NCI-H2171 (cell line): ENCODE data around the gene POU2AF2.
"Not testable (repeated sequence)": the region's sequence is repeated elsewhere in the genome, so short reads cannot be mapped to it uniquely, and the experiment has no call there.

ENCODE experiments used
- DNase-seq: peaks from one replicate; lab custom pipeline; 2025; lab: John Stamatoyannopoulos, UW

The POU2AF2 gene

GRCh38 chr11:111245425-111245824 lies at the start of gene POU2AF2:
POU2AF2 (plus strand) TSS chr11:111245725; CDS start chr11:111245854, 129 bp downstream.
- no peak for DNase-seq

- no peak for DNase-seq
These were observed 45.5 kb upstream of the POU2AF2 start for GRCh38 chr11:111200010-111200534.

GRCh38 chr11:111204211-111204610 lies 41.3 kb upstream of the POU2AF2 start:
- DNase-seq: no peak

GRCh38 chr11:111205632-111206385 lies 39.7 kb upstream of the POU2AF2 start:
- no peak for DNase-seq

DNA sequence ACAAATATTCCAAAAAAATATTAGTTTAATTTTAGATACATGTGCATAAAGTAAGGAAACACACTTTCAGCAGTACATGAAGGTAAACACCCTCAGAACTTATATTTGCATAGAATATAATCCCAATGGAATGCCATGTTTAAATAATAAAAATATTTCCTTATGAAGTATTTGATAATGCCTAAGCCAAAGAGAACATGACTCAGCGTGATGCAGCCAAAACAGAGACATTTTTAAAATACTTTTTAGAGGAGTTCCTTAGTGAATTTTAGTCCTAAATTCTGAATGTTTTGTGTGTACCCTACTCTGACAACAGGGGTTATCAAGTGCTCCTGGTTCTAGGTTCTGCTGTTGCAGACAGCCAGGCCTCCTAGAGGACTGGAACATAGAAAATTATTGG lies 39.1 kb upstream of the POU2AF2 start:
- DNase-seq: no peak

- DNase-seq: no peak
These were observed 38.3 kb upstream of the POU2AF2 start for GRCh38 chr11:111207213-111207612.

DNA sequence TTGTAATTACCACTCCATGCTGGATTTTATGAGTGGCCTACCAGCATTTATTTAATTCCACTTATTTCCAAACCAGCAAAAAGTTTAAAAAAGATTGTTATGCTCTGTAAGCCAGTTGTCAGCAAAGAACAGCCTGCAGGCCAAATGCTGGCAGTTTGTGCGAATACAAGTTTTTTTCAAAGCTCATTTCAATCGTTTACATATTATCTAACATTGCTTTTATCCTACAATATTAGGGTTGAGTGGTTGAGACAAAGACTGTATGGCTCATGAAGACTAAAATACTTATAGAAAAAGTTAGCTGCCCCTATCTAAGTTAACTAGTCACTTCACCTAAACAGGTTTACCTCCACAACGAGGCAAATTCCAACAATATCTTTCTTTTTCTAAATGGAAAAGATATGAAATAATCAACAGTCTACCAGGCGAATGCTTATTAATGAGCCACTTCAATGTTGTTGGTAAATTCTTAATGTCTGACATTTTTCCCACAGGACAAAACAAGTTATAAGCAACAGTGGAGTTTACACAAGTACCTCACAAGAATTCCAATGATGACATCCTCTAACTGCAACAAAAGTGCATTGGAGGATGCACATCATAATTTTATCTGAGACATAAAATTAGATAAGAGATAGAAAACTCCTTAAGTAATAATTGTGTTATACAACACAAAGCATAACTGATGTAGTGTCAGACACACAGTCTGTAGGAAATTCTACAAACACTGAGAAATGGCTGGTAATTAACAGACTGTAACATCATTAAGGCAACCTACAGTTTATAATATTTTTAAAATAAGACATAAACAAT lies 35.8 kb upstream of the POU2AF2 start:
- DNase-seq: no peak

DNA sequence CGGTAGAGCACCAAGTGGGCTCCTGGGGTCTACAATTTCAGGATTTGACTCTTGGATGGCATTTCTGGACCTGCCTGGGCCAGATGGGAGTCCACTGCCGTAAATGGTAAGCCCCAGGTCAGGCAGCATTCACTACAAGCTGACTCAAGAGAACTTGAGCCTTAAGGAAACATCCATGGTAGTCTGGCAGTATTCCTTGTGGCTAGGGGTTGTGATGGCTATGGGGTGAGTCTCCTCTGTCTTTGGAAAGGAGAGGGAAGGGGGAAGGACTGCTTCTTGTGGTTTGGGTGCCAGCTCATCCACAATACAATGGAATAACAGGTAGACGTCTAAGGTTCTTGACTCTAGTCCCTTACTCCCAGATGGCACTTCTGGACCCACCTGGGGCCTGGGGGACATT lies 32.3 kb upstream of the POU2AF2 start:
- no peak for DNase-seq

GRCh38 chr11:111220721-111221120 lies 24.8 kb upstream of the POU2AF2 start:
- DNase-seq: no peak

- DNase-seq: no peak
These were observed 24.3 kb upstream of the POU2AF2 start for GRCh38 chr11:111221208-111221607.

DNA sequence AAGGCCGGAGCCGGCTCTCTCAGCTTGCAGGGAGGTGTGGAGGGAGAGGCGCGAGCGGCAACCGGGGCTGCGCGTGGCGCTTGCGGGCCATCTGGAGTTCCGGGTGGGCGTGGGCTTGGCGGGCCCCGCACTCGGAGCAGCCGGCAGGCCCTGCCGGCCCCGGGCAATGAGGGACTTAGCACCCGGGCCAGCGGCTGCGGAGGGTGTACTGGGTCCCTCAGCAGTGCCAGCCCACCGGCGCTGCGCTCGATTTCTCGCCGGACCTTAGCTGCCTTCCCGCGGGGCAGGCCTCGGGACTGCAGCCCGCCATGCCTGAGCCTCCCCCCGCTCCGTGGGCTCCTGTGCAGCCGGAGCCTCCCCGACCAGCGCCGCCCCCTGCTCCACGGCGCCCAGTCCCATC lies 23.6 kb upstream of the POU2AF2 start:
- not testable (repeated sequence) for DNase-seq

GRCh38 chr11:111222821-111223455 lies 22.6 kb upstream of the POU2AF2 start:
- DNase-seq: not testable (repeated sequence)

DNA sequence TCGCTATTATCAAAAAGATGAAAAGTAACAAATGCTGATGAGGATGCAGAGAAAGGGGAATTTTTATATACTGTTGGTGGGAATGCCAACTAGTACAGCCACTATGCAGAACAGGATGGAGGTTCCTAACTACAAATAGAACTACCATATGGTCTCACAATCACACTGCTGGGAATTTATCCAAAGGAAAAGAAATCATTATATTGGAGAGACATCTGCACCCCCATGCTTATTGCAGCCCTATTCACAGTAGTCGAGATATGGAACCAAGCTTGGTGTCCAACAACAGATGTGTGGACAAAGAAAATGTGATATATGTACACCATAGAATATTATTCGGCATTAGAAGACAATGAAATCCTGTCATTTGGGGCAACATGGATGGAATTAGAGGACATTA lies 19.6 kb upstream of the POU2AF2 start:
- DNase-seq: peak; percentile 42

DNA sequence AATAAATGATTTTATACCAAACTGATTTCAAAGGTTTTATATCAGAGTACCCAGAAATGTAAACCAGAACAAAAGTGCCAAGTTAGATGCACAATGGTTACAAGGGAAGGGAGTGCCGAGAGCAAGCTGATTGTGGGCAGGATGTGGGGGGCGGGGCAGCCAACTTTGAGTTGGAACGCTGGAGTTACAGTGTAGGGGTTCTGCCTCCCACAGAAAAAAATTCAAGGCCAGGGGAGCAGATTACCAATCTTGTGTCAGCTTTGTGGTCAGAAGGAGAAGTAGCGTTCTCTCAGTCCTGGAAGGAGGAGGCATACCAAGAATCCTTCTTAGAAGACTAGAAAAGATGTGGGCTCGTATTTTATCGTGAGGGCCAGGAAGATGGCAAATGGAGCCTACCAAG lies 15.9 kb upstream of the POU2AF2 start:
- DNase-seq: no peak

DNA sequence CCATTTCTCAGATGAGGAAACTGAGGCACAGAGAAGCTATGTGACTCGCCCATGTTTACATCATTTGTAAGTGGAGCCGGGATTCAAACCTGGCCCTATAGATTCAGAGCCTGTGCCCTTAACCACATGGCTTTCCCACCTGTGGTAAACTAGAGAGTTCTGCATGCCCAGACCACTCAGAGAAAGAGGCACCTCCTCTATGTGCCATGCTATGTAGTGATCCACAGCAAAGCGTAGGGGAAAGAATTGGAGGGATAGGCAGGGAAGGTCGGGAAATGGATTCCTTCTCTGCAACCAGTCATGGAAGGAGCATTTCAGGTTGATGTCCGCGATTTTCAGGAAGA lies 15.4 kb upstream of the POU2AF2 start:
- DNase-seq: no peak

GRCh38 chr11:111231836-111232235 lies 13.7 kb upstream of the POU2AF2 start:
- DNase-seq: no peak

GRCh38 chr11:111236383-111236782 lies 9.1 kb upstream of the POU2AF2 start:
- no peak for DNase-seq

DNA sequence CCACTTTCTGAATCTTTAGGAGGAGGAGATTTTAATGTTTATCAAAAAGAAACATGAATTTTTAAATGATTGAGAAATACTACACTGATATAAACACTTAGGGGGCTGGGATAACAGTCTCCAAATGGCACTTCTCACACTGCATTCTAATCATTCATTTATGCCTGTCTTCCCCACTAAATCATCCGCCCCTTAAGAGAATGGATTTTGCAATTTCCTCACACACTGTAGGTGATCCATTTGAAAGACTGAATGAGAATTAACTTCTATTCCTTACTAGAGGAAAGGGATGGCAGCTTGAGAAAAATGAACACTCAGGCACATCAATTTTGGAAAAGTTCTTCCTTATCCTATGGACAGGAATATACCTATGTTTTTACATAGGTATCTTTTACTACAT lies 7.6 kb upstream of the POU2AF2 start:
- DNase-seq: no peak

DNA sequence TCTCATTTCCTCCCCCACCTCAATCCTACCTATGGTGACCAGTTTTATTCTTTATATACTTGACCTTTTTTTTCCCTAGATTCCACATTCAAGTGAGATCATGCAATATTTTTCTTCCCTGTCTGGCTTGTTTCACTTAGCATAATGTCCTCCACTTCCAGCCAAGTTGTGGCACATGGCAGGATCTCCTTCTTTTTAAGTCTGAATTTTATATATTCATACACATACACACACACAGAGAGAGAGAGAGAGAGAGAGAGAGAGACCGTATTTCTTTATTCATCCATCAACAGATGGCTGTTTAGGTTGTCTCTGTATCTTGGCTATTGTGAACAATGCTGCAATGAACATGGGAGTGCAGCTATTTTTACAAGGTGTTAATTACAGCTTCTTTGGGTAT lies 1.4 kb downstream of the POU2AF2 start:
- no peak for DNase-seq

GRCh38 chr11:111250936-111251335 lies 5.4 kb downstream of the POU2AF2 start:
- no peak for DNase-seq

- no peak for DNase-seq
These were observed 7.6 kb downstream of the POU2AF2 start for GRCh38 chr11:111253131-111253530.

GRCh38 chr11:111253630-111254029 lies 8.1 kb downstream of the POU2AF2 start:
- DNase-seq: no peak

DNA sequence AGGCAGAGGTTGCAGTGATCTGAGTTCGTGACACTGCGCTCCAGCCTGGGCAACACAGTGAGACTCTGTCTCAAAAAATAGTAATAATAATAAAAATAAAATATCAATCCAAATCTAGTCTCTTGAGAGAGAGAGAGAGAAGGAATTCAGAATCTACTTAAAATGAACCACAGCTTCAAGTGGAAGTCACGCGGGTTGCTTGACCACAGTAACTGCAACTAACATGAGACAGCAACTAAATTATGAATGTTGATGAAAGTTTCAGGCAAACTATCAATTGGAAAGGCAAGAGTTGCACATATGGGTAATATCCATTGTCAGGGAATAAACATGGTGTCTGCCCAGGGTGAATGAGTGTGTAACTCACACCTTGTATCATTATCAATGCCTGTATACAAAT lies 12.5 kb downstream of the POU2AF2 start:
- DNase-seq: no peak
